Upper lobe of right lung (tissue), 1 donor: ENCODE data around the gene RALGPS1. TPM values are rescaled to one million over a fixed set of nuclear protein-coding genes. Genes with fewer than 3 reads are reported as not detected.

Source experiments
- ATAC-seq: fragments of 200-7000 bp; cut with Tn5 transposase; one replicate; pipeline ENCODE4 v1.9.1; 2020; ENCODE audit warnings: mild to moderate bottlenecking, moderate library complexity
- DNase-seq: peaks from one replicate; pipeline ENCODE4 v3.0.0-alpha.2; 2020
- H3K27ac ChIP-seq: fragments of 200-600 bp; one replicate; pipeline ENCODE4 v1.8.0; 2022
- H3K27me3 ChIP-seq: fragments of 200-600 bp; one replicate; pipeline ENCODE4 v1.8.0; 2022; ENCODE audit warnings: mild to moderate bottlenecking
- H3K36me3 ChIP-seq: fragments of 200-600 bp; one replicate; pipeline ENCODE4 v1.8.0; 2022
- H3K4me1 ChIP-seq: fragments of 200-600 bp; one replicate; pipeline ENCODE4 v1.8.0; 2022
- H3K4me3 ChIP-seq: fragments of 200-600 bp; one replicate; pipeline ENCODE4 v1.8.0; 2022; ENCODE audit warnings: mild to moderate bottlenecking
- H3K9me3 ChIP-seq: fragments of 200-600 bp; one replicate; pipeline ENCODE4 v1.8.0; 2022
- CTCF ChIP-seq: fragments of 200-600 bp; IDR thresholded peaks from one replicate; pipeline ENCODE4 v1.8.0; 2022; ENCODE audit warnings: antibody characterized with exemption
- intact Hi-C: fragments of 100-400 bp; cut with DNase I; formaldehyde crosslinking; loops from one replicate; pipeline ENCODE4 v1.11.0; 2022
- total RNA-seq: library from RNA; stranded (reverse); fragmentation: NEBNext Ultra II Directional; extraction: Animal tissue kit (Norgen Biotek cat#: 25700); gene quantifications from one replicate; pipeline ENCODE4 v1.2.1, GENCODE V29; 2021
- donor health status: DM: no; HTN: yes; CAD: no; lungs with severe emphysema.

RALGPS1 gene
- total RNA-seq, 1 donor from 2014 or later: 15.9 TPM

GRCh38 chr9:127221695-127222094 is 307.1 kb downstream of the RALGPS1 start:
- DNase-seq: no peak
- intact Hi-C loops: no loop called here

GRCh38 chr9:127222388-127223095 is 308.0 kb downstream of the RALGPS1 start:
- no peak for ATAC-seq
- H3K27ac ChIP-seq: no peak overlapping the region

More at GRCh38 chr9:127221695-127222094, 307.1 kb downstream of the RALGPS1 start:
- H3K9me3 ChIP-seq: no peaks in the 10 kb centered on the region
- no peak overlapping the region for H3K4me3 ChIP-seq
- H3K4me1 ChIP-seq: peaks cover 3% of the 10 kb centered on the region
- no peak overlapping the region for H3K27ac ChIP-seq
- no peak for ATAC-seq
- H3K27me3 ChIP-seq: no peaks in the 10 kb centered on the region
- no peaks in the 10 kb centered on the region for H3K36me3 ChIP-seq
- TF ChIP-seq CTCF: no peak

GRCh38 chr9:127223266-127223665 is 308.7 kb downstream of the RALGPS1 start:
- H3K36me3 ChIP-seq: no peaks in the 10 kb centered on the region
- DNase-seq (no peak), ATAC-seq (no peak)
- H3K4me1 ChIP-seq: peaks cover 3% of the 10 kb centered on the region
- intact Hi-C loops: no loop called here
- H3K4me3 ChIP-seq: no peak overlapping the region
- no peaks in the 10 kb centered on the region for H3K9me3 ChIP-seq
- TF ChIP-seq CTCF: no peak
- H3K27me3 ChIP-seq: no peaks in the 10 kb centered on the region
- H3K27ac ChIP-seq: no peak overlapping the region

More at GRCh38 chr9:127222388-127223095, 308.0 kb downstream of the RALGPS1 start:
- Histone ChIP-seq H3K27me3 (no peaks in the 10 kb centered on the region), H3K36me3 (no peaks in the 10 kb centered on the region), H3K9me3 (no peaks in the 10 kb centered on the region), H3K4me3 (no peak overlapping the region), H3K4me1 (peaks cover 3% of the 10 kb centered on the region)
- intact Hi-C loops: no loop called here
- TF ChIP-seq CTCF: no peak
- no peak for DNase-seq

- H3K4me3 ChIP-seq: peak overlapping the region; percentile 56
- DNase-seq (no peak), ATAC-seq (no peak)
- H3K9me3 ChIP-seq: no peaks in the 10 kb centered on the region
- intact Hi-C loops: no loop called here
- H3K27me3 ChIP-seq: no peaks in the 10 kb centered on the region
- H3K36me3 ChIP-seq: no peaks in the 10 kb centered on the region
- peaks cover 3% of the 10 kb centered on the region for H3K4me1 ChIP-seq
- no peak for TF ChIP-seq CTCF
- H3K27ac ChIP-seq: no peak overlapping the region
These were observed 309.2 kb downstream of the RALGPS1 start for GRCh38 chr9:127223810-127224177.

GRCh38 chr9:127224178-127224882 is 309.7 kb downstream of the RALGPS1 start:
- Histone ChIP-seq H3K4me1 (peaks cover 3% of the 10 kb centered on the region), H3K27me3 (no peaks in the 10 kb centered on the region), H3K27ac (peak overlapping the region; percentile 51), H3K4me3 (peak overlapping the region; percentile 56), H3K9me3 (no peaks in the 10 kb centered on the region), H3K36me3 (no peaks in the 10 kb centered on the region)
- ATAC-seq (peak; percentile 83), DNase-seq (peak; percentile 93)
- TF ChIP-seq CTCF: peak; percentile 18
- intact Hi-C loops: no loop called here
